Fibroblast of skin of back (primary cell): ENCODE measurements around the gene MYH13.

Experiments used
- DNase-seq: peaks from one replicate; pipeline ENCODE4 v3.0.0-alpha.2; 2013

The MYH13 gene

GRCh38 chr17:10339051-10339450 is 33.8 kb downstream of the MYH13 start:
- DNase-seq: no peak

GRCh38 chr17:10337976-10338375 is 34.8 kb downstream of the MYH13 start:
- peak; percentile 63 for DNase-seq

GRCh38 chr17:10337136-10337535 is 35.7 kb downstream of the MYH13 start:
- DNase-seq: no peak

- DNase-seq: no peak
Observed at GRCh38 chr17:10336393-10336792, 36.4 kb downstream of the MYH13 start.

- no peak for DNase-seq
Observed at GRCh38 chr17:10332515-10332914, 40.3 kb downstream of the MYH13 start.

- DNase-seq: no peak
Observed at GRCh38 chr17:10328971-10329923, 43.6 kb downstream of the MYH13 start.

GRCh38 chr17:10328206-10328605 is 44.6 kb downstream of the MYH13 start:
- DNase-seq: no peak

GRCh38 chr17:10327640-10328039 is 45.2 kb downstream of the MYH13 start:
- DNase-seq: peak; percentile 69

- no peak for DNase-seq
Observed at GRCh38 chr17:10325031-10325695, 47.6 kb downstream of the MYH13 start.

- no peak for DNase-seq
Observed at GRCh38 chr17:10323812-10324610, 48.8 kb downstream of the MYH13 start.

GRCh38 chr17:10318535-10318934 is 54.3 kb downstream of the MYH13 start:
- no peak for DNase-seq

- DNase-seq: no peak
Observed at GRCh38 chr17:10317543-10317834, 55.3 kb downstream of the MYH13 start.

- DNase-seq: peak; percentile 59
Observed at GRCh38 chr17:10316801-10317542, 55.8 kb downstream of the MYH13 start.

- DNase-seq: no peak
Observed at GRCh38 chr17:10314329-10314728, 58.5 kb downstream of the MYH13 start.

- no peak for DNase-seq
Observed at GRCh38 chr17:10313037-10313672, 59.7 kb downstream of the MYH13 start.

GRCh38 chr17:10311131-10311530 is 61.7 kb downstream of the MYH13 start:
- no peak for DNase-seq

- DNase-seq: no peak
Observed at GRCh38 chr17:10309003-10309974, 63.5 kb downstream of the MYH13 start.

- no peak for DNase-seq
Observed at GRCh38 chr17:10306585-10306984, 66.2 kb downstream of the MYH13 start.

GRCh38 chr17:10305398-10305797 is 67.4 kb downstream of the MYH13 start:
- DNase-seq: no peak

- DNase-seq: no peak
Observed at GRCh38 chr17:10304758-10305300, 68.0 kb downstream of the MYH13 start.
